IMR-90 (cell line): ENCODE measurements around the gene BCL2L12. TPM values are rescaled to one million over a fixed set of nuclear protein-coding genes. Genes with fewer than 3 reads are reported as not detected.
A peak's percentile ranks its signal among the peaks of the same experiment; 100 is the strongest.

Experiments
- ATAC-seq: fragments of 200-7000 bp; cut with Tn5 transposase; 2 replicates; pipeline ENCODE4 v1.9.1; 2020; ENCODE audit warnings: low read depth, mild to moderate bottlenecking, moderate library complexity
- BruUV-seq: library from RNA; stranded (reverse); fragments of 400-500 nt; replicated peaks from 2 replicates; lab custom pipeline; 2021; lab: Mats Ljungman, UMichigan
- CTCF ChIA-PET: fragments of 300-600 bp; formaldehyde crosslinking; extraction: SDS; loops from one replicate; lab custom pipeline; 2021; ENCODE audit warnings: antibody characterized with exemption; lab: Yijun Ruan, JAX
- POLR2A ChIA-PET: fragments of 300-600 bp; sonication (Branson Sonifier 250); formaldehyde crosslinking; loops from one replicate; lab custom pipeline; 2022; ENCODE audit warnings: antibody characterized with exemption; ENCODE audit not compliant: unreplicated experiment; lab: Charles Lee
- DNase-seq: peaks from one replicate; pipeline ENCODE4 v3.0.0; 2013
- H2AFZ ChIP-seq: replicated peaks from 2 replicates; pipeline ENCODE3; 2013; ENCODE audit warnings: low read length, mild to moderate bottlenecking; ENCODE audit not compliant: poor library complexity
- H2AK5ac ChIP-seq: 2 replicates; pipeline ENCODE4 v1.6.1; 2013; ENCODE audit warnings: low read depth, low read length, inconsistent platforms
- H2AK9ac ChIP-seq: replicated peaks from 2 replicates; pipeline ENCODE3; 2013; ENCODE audit warnings: mild to moderate bottlenecking, low read depth, low read length, moderate library complexity; ENCODE audit not compliant: poor library complexity
- H2BK120ac ChIP-seq: 2 replicates; pipeline ENCODE4 v1.6.1; 2013; ENCODE audit warnings: low read depth, low read length, inconsistent platforms
- H2BK15ac ChIP-seq: 3 replicates; pipeline ENCODE4 v1.6.1; 2013; ENCODE audit warnings: low read depth, low read length, inconsistent platforms
- H2BK20ac ChIP-seq: 2 replicates; pipeline ENCODE4 v1.6.1; 2013; ENCODE audit warnings: low read depth, mild to moderate bottlenecking, inconsistent platforms, low read length, moderate library complexity
- H2BK5ac ChIP-seq: 2 replicates; pipeline ENCODE4 v1.6.1; 2013; ENCODE audit warnings: mild to moderate bottlenecking, low read depth, low read length, inconsistent platforms; ENCODE audit not compliant: poor library complexity, severe bottlenecking
- H3K14ac ChIP-seq: replicated peaks from 2 replicates; pipeline ENCODE4 v1.6.1; 2013; ENCODE audit warnings: low read depth, low read length, inconsistent platforms
- H3K18ac ChIP-seq: 2 replicates; pipeline ENCODE4 v1.6.1; 2013; ENCODE audit warnings: low read depth, low read length, control low read depth
- H3K23ac ChIP-seq: 2 replicates; pipeline ENCODE4 v1.6.1; 2013; ENCODE audit warnings: low read depth, low read length, inconsistent platforms
- H3K27ac ChIP-seq: 2 replicates; pipeline ENCODE4 v1.5.1; 2013; ENCODE audit warnings: mild to moderate bottlenecking, control low read depth, low read length; ENCODE audit not compliant: insufficient read depth
- H3K27me3 ChIP-seq: 2 replicates; pipeline ENCODE4 v1.6.1; 2013; ENCODE audit warnings: low read length; ENCODE audit not compliant: control insufficient read depth, insufficient read depth
- H3K36me3 ChIP-seq: 2 replicates; pipeline ENCODE4 v1.6.1; 2013; ENCODE audit warnings: low read length, mixed read lengths; ENCODE audit not compliant: control insufficient read depth, insufficient read depth
- H3K4ac ChIP-seq: 2 replicates; pipeline ENCODE4 v1.6.1; 2013; ENCODE audit warnings: low read depth, low read length, inconsistent platforms
- H3K4me1 ChIP-seq: 2 replicates; pipeline ENCODE4 v1.6.1; 2013; ENCODE audit warnings: low read length, mixed read lengths; ENCODE audit not compliant: control insufficient read depth, insufficient read depth
- H3K4me2 ChIP-seq: 2 replicates; pipeline ENCODE4 v1.6.1; 2013; ENCODE audit warnings: low read depth, mild to moderate bottlenecking, control low read depth, low read length, moderate library complexity
- H3K4me3 ChIP-seq: 2 replicates; pipeline ENCODE4 v1.5.1; 2013; ENCODE audit warnings: low read depth, mild to moderate bottlenecking, control low read depth, low read length, moderate library complexity; ENCODE audit not compliant: insufficient read depth
- H3K56ac ChIP-seq: 2 replicates; pipeline ENCODE4 v1.6.1; 2013; ENCODE audit warnings: low read length, inconsistent platforms; ENCODE audit not compliant: insufficient read depth; ENCODE audit errors: extremely low read depth
- H3K79me1 ChIP-seq, 2 experiments: 2 replicates each; pipeline ENCODE4 v1.6.1; 2013; ENCODE audit warnings: low read length in 2 of 2, inconsistent platforms in 1 of 2, low read depth in 1 of 2
- H3K9ac ChIP-seq: 2 replicates; pipeline ENCODE4 v1.6.1; 2013; ENCODE audit warnings: low read depth, low read length, control low read depth
- H3K9me1 ChIP-seq: 2 replicates; pipeline ENCODE4 v1.6.1; 2013; ENCODE audit warnings: low read length, inconsistent platforms; ENCODE audit not compliant: insufficient read depth
- H3K9me3 ChIP-seq: 2 replicates; pipeline ENCODE4 v1.6.1; 2013; ENCODE audit warnings: low read length; ENCODE audit not compliant: control insufficient read depth, insufficient read depth
- H4K20me1 ChIP-seq: 2 replicates; pipeline ENCODE4 v1.6.1; 2013; ENCODE audit warnings: low read length, inconsistent platforms; ENCODE audit not compliant: insufficient read depth
- H4K5ac ChIP-seq: 2 replicates; pipeline ENCODE4 v1.6.1; 2013; ENCODE audit warnings: mild to moderate bottlenecking, low read depth, low read length, control low read depth
- H4K8ac ChIP-seq, 2 experiments: 2 replicates each; pipeline ENCODE4 v1.6.1; 2013; ENCODE audit warnings: low read depth in 2 of 2, low read length in 2 of 2, control low read depth in 1 of 2, inconsistent platforms in 1 of 2
- H4K91ac ChIP-seq: 2 replicates; pipeline ENCODE4 v1.6.1; 2013; ENCODE audit warnings: low read depth, low read length, inconsistent platforms; ENCODE audit not compliant: insufficient read depth
- BHLHE40 ChIP-seq: fragments of 150-350 bp; IDR thresholded peaks from 2 replicates; pipeline ENCODE4 v1.6.1; 2016; ENCODE audit warnings: mild to moderate bottlenecking, low read depth, low read length
- MAZ ChIP-seq: IDR thresholded peaks from 2 replicates; pipeline ENCODE4 v1.6.1; 2012; ENCODE audit warnings: low read depth, mild to moderate bottlenecking, low read length, improper control_type of control experiment, moderate library complexity, borderline replicate concordance
- MXI1 ChIP-seq: IDR thresholded peaks from 2 replicates; pipeline ENCODE4 v1.6.1; 2012; ENCODE audit warnings: low read depth, mild to moderate bottlenecking, low read length, moderate library complexity, borderline replicate concordance
- NFE2L2 ChIP-seq: fragments of 150-350 bp; IDR thresholded peaks from 2 replicates; pipeline ENCODE4 v1.6.1; 2016; ENCODE audit warnings: low read depth, mild to moderate bottlenecking, low read length
- POLR2A ChIP-seq: IDR thresholded peaks from 2 replicates; pipeline ENCODE4 v1.6.1; 2012; ENCODE audit warnings: mild to moderate bottlenecking, low read depth, low read length
- RCOR1 ChIP-seq: IDR thresholded peaks from 2 replicates; pipeline ENCODE4 v1.6.1; 2012; ENCODE audit warnings: mild to moderate bottlenecking, low read length, improper control_type of control experiment; ENCODE audit not compliant: insufficient replicate concordance
- WGBS, 2 experiments: methylation state at CpG; one replicate each; pipeline versions ENCODE4 v1.1.5 to v1.1.7; 2013; ENCODE audit warnings: missing lambda C conversion rate in 2 of 2; ENCODE audit not compliant: insufficient read length in 1 of 2; ENCODE audit errors: extremely low coverage in 2 of 2; 5-methylcytosine and 5-hydroxymethylcytosine counted together
- dilution Hi-C: fragments of 300-500 bp; cut with HindIII; formaldehyde crosslinking; loops from one replicate; pipeline ENCODE4 v1.14.3; 2018; ENCODE audit warnings: low sequenced_read_pairs; ENCODE audit not compliant: unreplicated experiment
- in situ Hi-C: fragments of 300-500 bp; cut with MboI; formaldehyde crosslinking; loops from 3 replicates; pipeline ENCODE4 v1.14.3; 2019; ENCODE audit warnings: low sequenced_read_pairs, inconsistent platforms, mixed read lengths
- intact Hi-C: fragments of 100-400 bp; cut with micrococcal nuclease; formaldehyde crosslinking; loops from 2 replicates; pipeline ENCODE4 v1.10.0; 2022
- polyA plus RNA-seq, 3 experiments: library from polyadenylated mRNA; depleted of rRNA; stranded (reverse); fragments of >200 nt; gene quantifications; 2 replicates each; pipeline ENCODE4 v1.2.3, GENCODE V29; 2012; ENCODE audit warnings: low replicate concordance in 1 of 3
- total RNA-seq: library from RNA; depleted of rRNA; stranded (reverse); fragments of >200 nt; gene quantifications from 2 replicates; pipeline ENCODE4 v1.2.3, GENCODE V29; 2012
- TF ChIP-seq, protein P1 (sequence below): fragments of 150-350 bp; IDR thresholded peaks from 2 replicates; pipeline ENCODE4 v1.6.1; 2016; ENCODE audit warnings: low read depth, mild to moderate bottlenecking, low read length, moderate library complexity, borderline replicate concordance
- TF ChIP-seq, protein P2 (sequence below): conservative IDR thresholded peaks from 2 replicates; pipeline ENCODE4 v1.5.1; 2012; ENCODE audit warnings: mild to moderate bottlenecking, low read depth, low read length, improper control_type of control experiment
- TF ChIP-seq, protein P3 (sequence below): fragments of 150-350 bp; IDR thresholded peaks from 2 replicates; pipeline ENCODE4 v1.6.1; 2017; ENCODE audit warnings: mild to moderate bottlenecking, antibody characterized with exemption, low read length, low read depth

The BCL2L12 gene
- total and polyA plus RNA-seq, 2 of the 4 experiments (the other 2 are of a cell fraction) = 3.9 to 32.6 TPM

DNA sequence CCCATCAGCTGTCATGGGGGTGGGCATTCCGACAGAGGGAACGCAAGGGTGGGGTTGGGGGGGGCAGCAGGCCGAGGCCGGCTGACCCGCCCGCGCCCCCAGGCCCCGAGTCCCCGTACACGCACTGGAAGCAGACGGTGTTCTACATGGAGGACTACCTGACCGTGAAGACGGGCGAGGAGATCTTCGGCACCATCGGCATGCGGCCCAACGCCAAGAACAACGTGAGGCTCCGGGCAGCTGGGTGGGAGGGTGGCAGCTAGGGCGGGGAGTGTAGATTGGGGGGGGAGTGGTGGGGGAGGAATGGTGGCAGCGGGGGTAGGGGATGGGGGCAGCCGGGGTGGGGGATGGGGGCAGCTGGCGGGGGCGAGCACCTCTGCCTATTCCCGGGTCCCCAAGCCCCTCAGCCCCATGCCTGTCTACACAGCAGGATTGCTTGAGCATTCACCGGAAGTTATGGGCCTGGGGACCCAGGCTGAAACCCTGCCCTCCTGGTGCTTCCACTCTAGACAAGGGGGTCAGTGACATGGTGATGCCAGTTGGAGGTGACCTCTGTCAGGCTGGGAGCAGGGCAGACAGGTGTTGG is 20.9 kb downstream of the BCL2L12 start:
- H3K27me3 ChIP-seq = no peaks in the 10 kb centered on the region
- H3K27ac ChIP-seq = no peak overlapping the region
- no peak overlapping the region for H3K14ac ChIP-seq
- H3K4me2 ChIP-seq = no peak overlapping the region
- no peaks in the 10 kb centered on the region for H3K9me3 ChIP-seq
- peaks cover 18 to 57% of the 10 kb centered on the region in 2 experiments for H3K79me1 ChIP-seq
- peaks cover 7% of the 10 kb centered on the region for H3K4me1 ChIP-seq
- intact Hi-C loops (no loop called here), dilution Hi-C loops (no loop called here), in situ Hi-C loops (loop anchor here (10.0 kb wide), 1 partner anchor 168 kb away; the partner anchor contains the start of gene PTOV1)
- H4K8ac ChIP-seq = no peak overlapping the region
- H2AK9ac ChIP-seq = no peak overlapping the region
- no peak overlapping the region for H2BK5ac ChIP-seq
- H4K91ac ChIP-seq = no peak overlapping the region
- H4K5ac ChIP-seq = no peak overlapping the region
- no TSS peak for BruUV-seq
- ChIA-PET CTCF (no interaction called here), POLR2A (no interaction called here)
- 90% methylated on average over 10 of the region's 27 CpGs; no CpG with 5 or more reads in 1 of the 2 experiments for WGBS, 2 experiments
- H2BK15ac ChIP-seq = no peak overlapping the region
- H3K9me1 ChIP-seq = peaks cover 5% of the 10 kb centered on the region; the same call in 1 of the 2 replicates
- ATAC-seq (no peak), DNase-seq (no peak)
- H2BK20ac ChIP-seq = no peak overlapping the region
- no peak overlapping the region for H3K4me3 ChIP-seq
- H3K18ac ChIP-seq = no peak overlapping the region
- no peak overlapping the region for H2BK120ac ChIP-seq
- no peak overlapping the region for H2AK5ac ChIP-seq
- no peak overlapping the region for H3K4ac ChIP-seq
- H4K20me1 ChIP-seq = peaks cover 31% of the 10 kb centered on the region
- H3K56ac ChIP-seq = no peak overlapping the region
- TF ChIP-seq MXI1 = no peak
- TF ChIP-seq BHLHE40 = no peak
- TF ChIP-seq, protein P1, sequence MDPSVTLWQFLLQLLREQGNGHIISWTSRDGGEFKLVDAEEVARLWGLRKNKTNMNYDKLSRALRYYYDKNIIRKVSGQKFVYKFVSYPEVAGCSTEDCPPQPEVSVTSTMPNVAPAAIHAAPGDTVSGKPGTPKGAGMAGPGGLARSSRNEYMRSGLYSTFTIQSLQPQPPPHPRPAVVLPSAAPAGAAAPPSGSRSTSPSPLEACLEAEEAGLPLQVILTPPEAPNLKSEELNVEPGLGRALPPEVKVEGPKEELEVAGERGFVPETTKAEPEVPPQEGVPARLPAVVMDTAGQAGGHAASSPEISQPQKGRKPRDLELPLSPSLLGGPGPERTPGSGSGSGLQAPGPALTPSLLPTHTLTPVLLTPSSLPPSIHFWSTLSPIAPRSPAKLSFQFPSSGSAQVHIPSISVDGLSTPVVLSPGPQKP = no peak
- TF ChIP-seq, protein P2, sequence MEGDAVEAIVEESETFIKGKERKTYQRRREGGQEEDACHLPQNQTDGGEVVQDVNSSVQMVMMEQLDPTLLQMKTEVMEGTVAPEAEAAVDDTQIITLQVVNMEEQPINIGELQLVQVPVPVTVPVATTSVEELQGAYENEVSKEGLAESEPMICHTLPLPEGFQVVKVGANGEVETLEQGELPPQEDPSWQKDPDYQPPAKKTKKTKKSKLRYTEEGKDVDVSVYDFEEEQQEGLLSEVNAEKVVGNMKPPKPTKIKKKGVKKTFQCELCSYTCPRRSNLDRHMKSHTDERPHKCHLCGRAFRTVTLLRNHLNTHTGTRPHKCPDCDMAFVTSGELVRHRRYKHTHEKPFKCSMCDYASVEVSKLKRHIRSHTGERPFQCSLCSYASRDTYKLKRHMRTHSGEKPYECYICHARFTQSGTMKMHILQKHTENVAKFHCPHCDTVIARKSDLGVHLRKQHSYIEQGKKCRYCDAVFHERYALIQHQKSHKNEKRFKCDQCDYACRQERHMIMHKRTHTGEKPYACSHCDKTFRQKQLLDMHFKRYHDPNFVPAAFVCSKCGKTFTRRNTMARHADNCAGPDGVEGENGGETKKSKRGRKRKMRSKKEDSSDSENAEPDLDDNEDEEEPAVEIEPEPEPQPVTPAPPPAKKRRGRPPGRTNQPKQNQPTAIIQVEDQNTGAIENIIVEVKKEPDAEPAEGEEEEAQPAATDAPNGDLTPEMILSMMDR = no peak
- TF ChIP-seq MAZ = no peak
- TF ChIP-seq, protein P3, sequence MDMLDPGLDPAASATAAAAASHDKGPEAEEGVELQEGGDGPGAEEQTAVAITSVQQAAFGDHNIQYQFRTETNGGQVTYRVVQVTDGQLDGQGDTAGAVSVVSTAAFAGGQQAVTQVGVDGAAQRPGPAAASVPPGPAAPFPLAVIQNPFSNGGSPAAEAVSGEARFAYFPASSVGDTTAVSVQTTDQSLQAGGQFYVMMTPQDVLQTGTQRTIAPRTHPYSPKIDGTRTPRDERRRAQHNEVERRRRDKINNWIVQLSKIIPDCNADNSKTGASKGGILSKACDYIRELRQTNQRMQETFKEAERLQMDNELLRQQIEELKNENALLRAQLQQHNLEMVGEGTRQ = no peak
- no peak for TF ChIP-seq NFE2L2
- no peak for TF ChIP-seq POLR2A
- no peak for TF ChIP-seq RCOR1
- H3K36me3 ChIP-seq = peaks cover 49% of the 10 kb centered on the region
- H2AFZ ChIP-seq = peak overlapping the region; percentile 51
- no peak overlapping the region for H3K23ac ChIP-seq
- no peak overlapping the region for H3K9ac ChIP-seq
